NB4 (cell line): ENCODE measurements around the gene MCRS1.

Experiments used
- DNase-seq: peaks from one replicate; pipeline ENCODE4 v3.0.0; 2010; ENCODE audit warnings: low read depth
- H3K4me3 ChIP-seq: one replicate; pipeline ENCODE4 v1.5.1; 2011; ENCODE audit warnings: mild to moderate bottlenecking, low read depth, low read length, moderate library complexity
- CTCF ChIP-seq: IDR thresholded peaks from one replicate; pipeline ENCODE4 v1.5.1; 2012; ENCODE audit warnings: low read depth, low read length
- MYC ChIP-seq: IDR thresholded peaks from 2 replicates; pipeline ENCODE4 v1.6.1; 2011; ENCODE audit warnings: low read depth, low read length
- POLR2A ChIP-seq: IDR thresholded peaks from 2 replicates; pipeline ENCODE4 v1.6.1; 2011; ENCODE audit warnings: mild to moderate bottlenecking; ENCODE audit not compliant: insufficient read length; ENCODE audit errors: extremely low read depth
- TF ChIP-seq, protein P1 (sequence below): IDR thresholded peaks from 2 replicates; pipeline ENCODE4 v1.6.1; 2011; ENCODE audit warnings: low read depth, low read length

MCRS1 gene

DNA sequence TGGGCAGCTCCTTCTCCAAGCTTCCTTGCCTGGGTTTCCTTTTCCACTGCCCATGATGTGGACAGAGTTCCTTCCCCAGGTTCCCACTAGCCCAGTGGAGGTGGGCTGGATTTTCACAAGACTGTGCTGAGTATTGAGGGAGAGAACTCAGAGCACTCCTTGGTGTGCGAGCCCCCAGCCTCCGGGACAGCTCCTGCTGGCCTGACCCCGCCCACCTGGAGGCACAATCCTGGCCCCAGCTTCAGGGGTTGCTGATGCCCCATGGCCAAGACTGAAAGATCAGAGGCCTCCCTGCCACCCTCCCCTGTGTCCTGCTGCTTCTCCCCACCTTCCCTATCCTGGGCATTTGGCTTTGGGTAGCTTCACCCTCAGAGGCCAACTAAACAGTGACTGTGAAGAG is 21.5 kb downstream of the MCRS1 start:
- TF ChIP-seq, protein P1, sequence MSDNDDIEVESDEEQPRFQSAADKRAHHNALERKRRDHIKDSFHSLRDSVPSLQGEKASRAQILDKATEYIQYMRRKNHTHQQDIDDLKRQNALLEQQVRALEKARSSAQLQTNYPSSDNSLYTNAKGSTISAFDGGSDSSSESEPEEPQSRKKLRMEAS, result no peak
- TF ChIP-seq CTCF (no peak), MYC (no peak), POLR2A (no peak)
- H3K4me3 ChIP-seq, result no peak overlapping the region
- DNase-seq, result no peak

DNA sequence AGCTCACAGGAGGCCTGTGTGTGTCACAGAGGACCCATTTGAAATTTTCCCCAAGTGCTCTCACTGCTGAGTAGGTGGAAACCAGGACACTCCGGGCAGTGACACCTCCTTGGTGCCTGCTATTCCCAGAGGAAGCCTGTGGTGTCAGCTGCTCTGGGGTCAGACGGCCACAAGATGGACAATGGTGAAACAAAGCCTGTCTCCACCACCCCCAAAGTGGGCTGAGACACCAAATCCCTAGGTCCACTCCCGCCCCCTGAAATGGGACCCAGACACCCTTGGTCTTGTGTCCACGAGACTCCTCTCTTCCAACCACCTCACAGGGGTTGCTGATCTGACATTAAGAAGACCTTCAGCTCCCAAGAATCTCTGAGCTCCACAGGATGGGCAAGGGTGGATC is 22.1 kb downstream of the MCRS1 start:
- TF ChIP-seq, protein P1, result no peak
- TF ChIP-seq MYC (no peak), POLR2A (no peak)
- H3K4me3 ChIP-seq, result no peak overlapping the region

GRCh38 chr12:49543914-49544815 is 23.8 kb downstream of the MCRS1 start:
- no peak overlapping the region for H3K4me3 ChIP-seq
- no peak for TF ChIP-seq CTCF
- TF ChIP-seq MYC, result no peak
- no peak for TF ChIP-seq POLR2A
- no peak for DNase-seq

More for the DNA sequence above, 22.1 kb downstream of the MCRS1 start:
- no peak for DNase-seq

- H3K4me3 ChIP-seq, result no peak overlapping the region
- no peak for DNase-seq
- TF ChIP-seq CTCF (no peak), POLR2A (no peak), MYC (no peak)
- TF ChIP-seq, protein P1, result no peak
These were observed 24.6 kb downstream of the MCRS1 start for GRCh38 chr12:49543221-49543913.

- H3K4me3 ChIP-seq, result no peak overlapping the region
- TF ChIP-seq, protein P1, result no peak
- no peak for TF ChIP-seq POLR2A
- no peak for TF ChIP-seq CTCF
- TF ChIP-seq MYC, result no peak
- no peak for DNase-seq
These were observed 25.3 kb downstream of the MCRS1 start for GRCh38 chr12:49542592-49543160.

GRCh38 chr12:49541911-49542505 is 25.9 kb downstream of the MCRS1 start:
- no peak overlapping the region for H3K4me3 ChIP-seq
- peak; percentile 27 for DNase-seq
- no peak for TF ChIP-seq POLR2A
- TF ChIP-seq CTCF, result no peak
- no peak for TF ChIP-seq MYC
- TF ChIP-seq, protein P1, result no peak
